Stomach smooth muscle (tissue), 2 donors: ENCODE results near the gene NKX3-2.

ENCODE experiments used
- H3K27ac ChIP-seq: one replicate; pipeline ENCODE4 v1.7.0; 2013; ENCODE audit warnings: mild to moderate bottlenecking, low read length, inconsistent platforms
- H3K27me3 ChIP-seq, 2 donors: one replicate each; pipeline ENCODE4 v1.7.0; 2013; ENCODE audit warnings: low read length in 2 of 2; ENCODE audit not compliant: insufficient read depth in 2 of 2, control insufficient read depth in 1 of 2
- H3K36me3 ChIP-seq, 2 donors: one replicate each; pipeline ENCODE4 v1.7.0; 2013; ENCODE audit warnings: low read length in 2 of 2; ENCODE audit not compliant: control insufficient read depth in 2 of 2, insufficient read depth in 2 of 2
- H3K4me1 ChIP-seq: one replicate; pipeline ENCODE4 v1.7.0; 2013; ENCODE audit warnings: low read length; ENCODE audit not compliant: control insufficient read depth, insufficient read depth
- H3K4me3 ChIP-seq, 2 donors: one replicate each; pipeline ENCODE4 v1.7.0; 2013; ENCODE audit warnings: low read length in 2 of 2
- H3K9ac ChIP-seq, 2 donors: one replicate each; pipeline ENCODE4 v1.7.0; 2013; ENCODE audit warnings: low read length in 2 of 2, mild to moderate bottlenecking in 1 of 2
- H3K9me3 ChIP-seq, 2 donors: one replicate each; pipeline ENCODE4 v1.7.0; 2013; ENCODE audit warnings: low read length in 2 of 2; ENCODE audit not compliant: control insufficient read depth in 2 of 2
- donor health status: healthy.
- donor health status: Pancreatic carcinoma.

NKX3-2 gene

GRCh38 chr4:13538427-13538973, 5.8 kb downstream of the NKX3-2 start:
- no peaks in the 10 kb centered on the region for H3K36me3 ChIP-seq
- H3K4me3 ChIP-seq: peak overlapping the region; percentile 75 to 83
- H3K9me3 ChIP-seq: no peaks in the 10 kb centered on the region
- peaks cover 0 to 13% of the 10 kb centered on the region in 2 donors for H3K27me3 ChIP-seq
- peak overlapping the region; percentile 87 for H3K27ac ChIP-seq
- H3K9ac ChIP-seq: peak overlapping the region; percentile 62 to 84
- H3K4me1 ChIP-seq: peaks cover 29% of the 10 kb centered on the region

GRCh38 chr4:13537832-13538177, 6.5 kb downstream of the NKX3-2 start:
- Histone ChIP-seq H3K27me3 (peaks cover 0 to 13% of the 10 kb centered on the region in 2 donors), H3K27ac (peak overlapping the region; percentile 87), H3K9ac (peak overlapping the region in 1 of 2 donors; percentile 84), H3K4me1 (peaks cover 23% of the 10 kb centered on the region), H3K4me3 (peak overlapping the region in 1 of 2 donors; percentile 75), H3K9me3 (no peaks in the 10 kb centered on the region), H3K36me3 (no peaks in the 10 kb centered on the region)

GRCh38 chr4:13537011-13537831, 7.1 kb downstream of the NKX3-2 start:
- Histone ChIP-seq H3K4me1 (peaks cover 18% of the 10 kb centered on the region), H3K27me3 (peaks cover 0 to 13% of the 10 kb centered on the region in 2 donors), H3K36me3 (no peaks in the 10 kb centered on the region), H3K4me3 (peak overlapping the region in 1 of 2 donors; percentile 75), H3K9me3 (no peaks in the 10 kb centered on the region), H3K27ac (peak overlapping the region; percentile 87), H3K9ac (peak overlapping the region in 1 of 2 donors; percentile 84)

- Histone ChIP-seq H3K4me1 (peaks cover 13% of the 10 kb centered on the region), H3K4me3 (peak overlapping the region; percentile 73 to 75), H3K36me3 (no peaks in the 10 kb centered on the region), H3K27ac (no peak overlapping the region), H3K9ac (peak overlapping the region in 1 of 2 donors; percentile 69), H3K9me3 (no peaks in the 10 kb centered on the region), H3K27me3 (peaks cover 0 to 9% of the 10 kb centered on the region in 2 donors)
Measured at GRCh38 chr4:13536607-13537006, 7.7 kb downstream of the NKX3-2 start.

GRCh38 chr4:13535708-13536361, 8.5 kb downstream of the NKX3-2 start:
- peak overlapping the region in 1 of 2 donors; percentile 69 for H3K9ac ChIP-seq
- H3K36me3 ChIP-seq: no peaks in the 10 kb centered on the region
- H3K9me3 ChIP-seq: no peaks in the 10 kb centered on the region
- H3K27me3 ChIP-seq: peaks cover 0 to 16% of the 10 kb centered on the region in 2 donors
- H3K4me3 ChIP-seq: peak overlapping the region; percentile 73 to 75
- no peak overlapping the region for H3K27ac ChIP-seq
- peaks cover 7% of the 10 kb centered on the region for H3K4me1 ChIP-seq

- H3K9me3 ChIP-seq: no peaks in the 10 kb centered on the region
- peak overlapping the region; percentile 15 to 75 for H3K4me3 ChIP-seq
- H3K27ac ChIP-seq: no peak overlapping the region
- H3K4me1 ChIP-seq: peaks cover 7% of the 10 kb centered on the region
- H3K9ac ChIP-seq: peak overlapping the region in 1 of 2 donors; percentile 69
- H3K36me3 ChIP-seq: no peaks in the 10 kb centered on the region
- H3K27me3 ChIP-seq: peaks cover 0 to 18% of the 10 kb centered on the region in 2 donors
Measured at GRCh38 chr4:13535118-13535517, 9.2 kb downstream of the NKX3-2 start.

- H3K9ac ChIP-seq: peak overlapping the region in 1 of 2 donors; percentile 69
- H3K27me3 ChIP-seq: peaks cover 0 to 22% of the 10 kb centered on the region in 2 donors
- no peaks in the 10 kb centered on the region for H3K9me3 ChIP-seq
- H3K4me3 ChIP-seq: peak overlapping the region in 1 of 2 donors; percentile 75
- H3K4me1 ChIP-seq: peaks cover 7% of the 10 kb centered on the region
- H3K36me3 ChIP-seq: no peaks in the 10 kb centered on the region
- no peak overlapping the region for H3K27ac ChIP-seq
Measured at GRCh38 chr4:13534344-13535063, 9.8 kb downstream of the NKX3-2 start.

GRCh38 chr4:13533670-13534343, 10.5 kb downstream of the NKX3-2 start:
- no peaks in the 10 kb centered on the region for H3K36me3 ChIP-seq
- peaks cover 10% of the 10 kb centered on the region for H3K4me1 ChIP-seq
- H3K4me3 ChIP-seq: peak overlapping the region in 1 of 2 donors; percentile 75
- peaks cover 0 to 23% of the 10 kb centered on the region in 2 donors for H3K27me3 ChIP-seq
- H3K9me3 ChIP-seq: no peaks in the 10 kb centered on the region
- H3K9ac ChIP-seq: peak overlapping the region in 1 of 2 donors; percentile 25
- H3K27ac ChIP-seq: no peak overlapping the region

GRCh38 chr4:13531625-13531998, 12.7 kb downstream of the NKX3-2 start:
- Histone ChIP-seq H3K9ac (peak overlapping the region in 1 of 2 donors; percentile 29), H3K4me1 (peaks cover 15% of the 10 kb centered on the region), H3K27me3 (peaks cover 0 to 30% of the 10 kb centered on the region in 2 donors), H3K27ac (no peak overlapping the region), H3K36me3 (no peaks in the 10 kb centered on the region), H3K9me3 (no peaks in the 10 kb centered on the region), H3K4me3 (peak overlapping the region in 1 of 2 donors; percentile 38)
